Ectodermal cell (in vitro differentiated cells): Measurements from ENCODE around the gene UCHL5.
"Not testable (repeated sequence)": the region's sequence is repeated elsewhere in the genome, so short reads cannot be mapped to it uniquely, and the experiment has no call there.

Experiments used
- H3K27ac ChIP-seq: 2 replicates; pipeline ENCODE4 v1.7.0; 2013; ENCODE audit warnings: mild to moderate bottlenecking, low read depth, low read length; ENCODE audit not compliant: insufficient read depth, poor library complexity, severe bottlenecking
- H3K27me3 ChIP-seq: 2 replicates; pipeline ENCODE4 v1.7.0; 2013; ENCODE audit warnings: mild to moderate bottlenecking, low read length; ENCODE audit not compliant: insufficient read depth, control insufficient read depth, poor library complexity, severe bottlenecking
- H3K36me3 ChIP-seq: one replicate; pipeline ENCODE4 v1.7.0; 2013; ENCODE audit warnings: low read length; ENCODE audit not compliant: control insufficient read depth, insufficient read depth
- H3K4me1 ChIP-seq: one replicate; pipeline ENCODE4 v1.7.0; 2013; ENCODE audit warnings: low read length; ENCODE audit not compliant: control insufficient read depth, insufficient read depth
- H3K4me3 ChIP-seq: 2 replicates; pipeline ENCODE4 v1.7.0; 2013; ENCODE audit warnings: low read depth, low read length, control low read depth; ENCODE audit not compliant: insufficient read depth
- H3K9me3 ChIP-seq: 2 replicates; pipeline ENCODE4 v1.7.0; 2013; ENCODE audit warnings: mild to moderate bottlenecking, low read length, moderate library complexity; ENCODE audit not compliant: control insufficient read depth
- WGBS, 2 experiments: methylation state at CpG; one replicate each; pipeline ENCODE4 v1.1.7; 2013; ENCODE audit warnings: missing lambda C conversion rate in 2 of 2; 5-methylcytosine and 5-hydroxymethylcytosine counted together

Gene UCHL5

GRCh38 chr1:193040011-193040410, 19.1 kb downstream of the UCHL5 start:
- Histone ChIP-seq H3K4me1 (no peaks in the 10 kb centered on the region), H3K27ac (no peak overlapping the region), H3K36me3 (no peaks in the 10 kb centered on the region), H3K4me3 (no peak overlapping the region), H3K9me3 (no peaks in the 10 kb centered on the region), H3K27me3 (no peaks in the 10 kb centered on the region)
- WGBS, 2 experiments: 73 to 76% methylated on average over 2 to 3 of the region's 3 CpGs

- Histone ChIP-seq H3K4me3 (no peak overlapping the region), H3K27me3 (no peaks in the 10 kb centered on the region), H3K4me1 (no peaks in the 10 kb centered on the region), H3K36me3 (no peaks in the 10 kb centered on the region), H3K9me3 (no peaks in the 10 kb centered on the region), H3K27ac (no peak overlapping the region)
- WGBS, 2 experiments: 71 to 88% methylated on average over 1 of the region's 3 CpGs
Observed at GRCh38 chr1:193036337-193037047, 22.7 kb downstream of the UCHL5 start.

GRCh38 chr1:193033610-193034009, 25.6 kb downstream of the UCHL5 start:
- Histone ChIP-seq H3K27ac (no peak overlapping the region), H3K27me3 (no peaks in the 10 kb centered on the region), H3K9me3 (no peaks in the 10 kb centered on the region), H3K4me3 (no peak overlapping the region), H3K36me3 (no peaks in the 10 kb centered on the region), H3K4me1 (no peaks in the 10 kb centered on the region)

- not testable (repeated sequence) for H3K9me3 ChIP-seq, H3K4me3 ChIP-seq, H3K36me3 ChIP-seq, H3K27ac ChIP-seq, H3K27me3 ChIP-seq, H3K4me1 ChIP-seq
- WGBS, 2 experiments: 91 to 100% methylated on average over 8 to 9 of the region's 9 CpGs
Observed at GRCh38 chr1:193032643-193033427, 26.3 kb downstream of the UCHL5 start.

GRCh38 chr1:193031431-193031830, 27.7 kb downstream of the UCHL5 start:
- WGBS, 2 experiments: 100% methylated on average over 1 of the region's 2 CpGs; no CpG with 5 or more reads in 1 of the 2 experiments
- H3K27me3 ChIP-seq: no peaks in the 10 kb centered on the region
- H3K36me3 ChIP-seq: no peaks in the 10 kb centered on the region

GRCh38 chr1:193030280-193030679, 28.9 kb downstream of the UCHL5 start:
- H3K36me3 ChIP-seq: no peaks in the 10 kb centered on the region
- 90 to 91% methylated on average over 1 of the region's 1 CpG for WGBS, 2 experiments
- H3K4me1 ChIP-seq: no peaks in the 10 kb centered on the region

More at GRCh38 chr1:193031431-193031830, 27.7 kb downstream of the UCHL5 start:
- H3K9me3 ChIP-seq: no peaks in the 10 kb centered on the region
- no peaks in the 10 kb centered on the region for H3K4me1 ChIP-seq
- H3K27ac ChIP-seq: no peak overlapping the region
- H3K4me3 ChIP-seq: no peak overlapping the region

GRCh38 chr1:193025218-193025617, 33.9 kb downstream of the UCHL5 start:
- Histone ChIP-seq H3K4me3 (no peak overlapping the region), H3K4me1 (no peaks in the 10 kb centered on the region), H3K9me3 (no peaks in the 10 kb centered on the region), H3K36me3 (no peaks in the 10 kb centered on the region), H3K27me3 (no peaks in the 10 kb centered on the region), H3K27ac (no peak overlapping the region)

More at GRCh38 chr1:193030280-193030679, 28.9 kb downstream of the UCHL5 start:
- no peaks in the 10 kb centered on the region for H3K9me3 ChIP-seq
- no peak overlapping the region for H3K27ac ChIP-seq
- no peaks in the 10 kb centered on the region for H3K27me3 ChIP-seq
- H3K4me3 ChIP-seq: no peak overlapping the region

GRCh38 chr1:193019442-193020026, 39.6 kb downstream of the UCHL5 start:
- Histone ChIP-seq H3K27ac (no peak overlapping the region), H3K36me3 (no peaks in the 10 kb centered on the region)

GRCh38 chr1:193016788-193017187, 42.4 kb downstream of the UCHL5 start:
- no peak overlapping the region for H3K27ac ChIP-seq
- H3K4me1 ChIP-seq: no peaks in the 10 kb centered on the region
- no peaks in the 10 kb centered on the region for H3K36me3 ChIP-seq
- no peaks in the 10 kb centered on the region for H3K27me3 ChIP-seq
- H3K9me3 ChIP-seq: no peaks in the 10 kb centered on the region
- no peak overlapping the region for H3K4me3 ChIP-seq

More at GRCh38 chr1:193019442-193020026, 39.6 kb downstream of the UCHL5 start:
- no peaks in the 10 kb centered on the region for H3K4me1 ChIP-seq
- H3K9me3 ChIP-seq: no peaks in the 10 kb centered on the region
- no peaks in the 10 kb centered on the region for H3K27me3 ChIP-seq
- H3K4me3 ChIP-seq: no peak overlapping the region

- 90 to 96% methylated on average over 2 of the region's 2 CpGs for WGBS, 2 experiments
- no peaks in the 10 kb centered on the region for H3K36me3 ChIP-seq
- no peaks in the 10 kb centered on the region for H3K27me3 ChIP-seq
- no peaks in the 10 kb centered on the region for H3K4me1 ChIP-seq
- no peaks in the 10 kb centered on the region for H3K9me3 ChIP-seq
- H3K4me3 ChIP-seq: no peak overlapping the region
- no peak overlapping the region for H3K27ac ChIP-seq
Observed at GRCh38 chr1:193014400-193014799, 44.8 kb downstream of the UCHL5 start.
